HG02884 (cell line): ENCODE measurements around the gene ARHGDIA.
A peak's percentile ranks its signal among the peaks of the same experiment; 100 is the strongest.

Experiments used
- ATAC-seq: cut with Tn5 transposase; IDR thresholded peaks from one replicate; pipeline ENCODE4 v1.9.1; 2021; ENCODE audit warnings: mild to moderate bottlenecking, moderate library complexity; ENCODE audit not compliant: unreplicated experiment

The ARHGDIA gene

GRCh38 chr17:81906476-81907218, 35.5 kb upstream of the ARHGDIA start:
- ATAC-seq: no peak

DNA sequence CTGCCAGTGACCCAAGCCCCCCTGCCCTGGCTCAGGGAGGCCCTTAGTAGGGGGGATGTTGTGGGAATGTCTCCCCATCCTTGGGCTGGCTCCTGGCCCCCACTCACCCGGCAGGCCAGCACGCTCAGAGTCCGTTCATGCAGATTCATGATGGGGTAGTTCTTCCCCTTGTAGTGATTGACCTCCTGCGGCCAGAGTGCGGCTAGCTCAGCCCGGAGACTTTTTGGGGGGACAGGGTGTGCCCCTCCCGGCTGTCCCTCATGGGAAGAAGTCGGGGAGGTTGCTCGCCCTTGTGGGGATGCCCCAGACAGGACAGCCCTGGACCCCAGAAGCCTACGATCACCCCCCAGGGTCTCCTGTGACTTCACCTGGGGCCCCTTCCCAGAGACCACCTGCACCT, 34.9 kb upstream of the ARHGDIA start:
- ATAC-seq: no peak

- no peak for ATAC-seq
Observed at GRCh38 chr17:81905424-81905875, 34.3 kb upstream of the ARHGDIA start.

DNA sequence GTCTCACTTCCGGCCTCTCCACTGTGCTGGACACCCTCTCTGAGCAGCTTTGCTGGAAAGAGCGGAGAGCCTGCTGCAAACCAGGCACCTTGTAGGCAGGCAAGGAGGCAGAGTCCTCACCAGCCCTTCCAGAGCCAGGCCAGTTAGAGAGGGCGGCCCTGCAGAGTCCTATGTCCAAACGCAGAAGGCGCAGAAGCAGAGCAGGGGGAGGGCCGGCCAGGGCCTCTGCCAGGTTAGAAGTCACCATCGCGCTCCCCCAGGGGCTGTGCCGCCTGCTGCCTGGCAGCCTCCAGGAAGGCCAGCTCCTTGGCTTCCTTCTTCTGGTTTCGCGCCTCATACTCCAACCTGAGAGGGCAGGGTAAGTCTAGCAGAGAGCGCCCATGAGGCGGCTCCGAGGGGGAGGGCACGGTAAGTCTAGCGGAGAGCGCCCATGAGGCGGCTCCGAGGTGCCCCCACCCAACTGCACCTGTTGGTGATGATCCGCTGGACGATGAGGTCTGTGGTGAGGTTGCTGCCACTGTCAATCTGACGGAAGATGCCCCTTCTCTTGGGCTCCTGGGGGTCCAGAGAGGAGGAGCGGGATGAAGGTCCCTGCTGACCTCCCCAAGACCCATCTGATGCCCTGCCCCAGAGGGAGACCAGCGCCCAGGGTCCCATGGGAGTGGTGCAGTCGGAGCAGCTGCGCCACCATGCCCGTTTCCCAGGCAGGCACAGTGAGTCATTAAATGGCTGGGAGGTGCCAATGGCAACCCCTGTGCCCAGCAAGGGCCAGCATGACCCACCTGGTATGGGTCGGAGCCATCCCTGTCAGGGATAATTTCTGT, 33.7 kb upstream of the ARHGDIA start:
- no peak for ATAC-seq

DNA sequence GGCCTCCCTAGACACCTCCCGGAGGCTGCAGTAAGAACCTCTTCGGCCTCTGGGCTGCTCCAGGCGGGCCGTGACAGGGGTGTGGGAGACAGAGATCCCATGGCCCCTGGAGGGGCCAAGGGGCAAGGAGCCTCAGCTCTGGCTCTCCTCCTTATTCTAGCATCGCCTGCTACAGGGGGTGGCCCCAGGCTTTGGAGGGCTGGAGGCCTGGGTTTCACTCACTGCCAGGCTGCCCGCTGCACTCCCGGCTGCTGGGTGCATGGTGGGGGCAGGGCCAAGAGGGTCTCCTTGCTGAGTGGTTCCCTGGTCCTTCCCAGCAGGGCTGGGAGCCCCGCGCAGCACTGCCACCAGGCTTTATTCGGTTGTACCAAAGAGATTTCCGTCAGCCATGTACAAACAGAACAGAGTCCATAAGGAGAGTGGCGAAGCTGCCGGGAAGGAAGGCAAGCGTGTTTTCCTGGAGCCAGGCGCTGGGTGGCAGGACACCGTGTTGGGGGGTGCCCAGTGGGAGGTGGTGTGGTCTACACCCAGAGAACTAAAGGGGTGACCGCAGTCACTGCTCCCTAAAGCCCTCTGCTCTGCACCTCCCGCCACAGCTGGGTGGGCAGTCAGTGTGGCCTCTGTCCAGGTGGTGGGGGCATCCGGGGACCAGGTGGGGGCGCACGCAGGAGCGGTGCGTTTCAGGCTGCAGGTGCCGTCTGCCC, 32.9 kb upstream of the ARHGDIA start:
- no peak for ATAC-seq

GRCh38 chr17:81903415-81903831, 32.3 kb upstream of the ARHGDIA start:
- no peak for ATAC-seq

DNA sequence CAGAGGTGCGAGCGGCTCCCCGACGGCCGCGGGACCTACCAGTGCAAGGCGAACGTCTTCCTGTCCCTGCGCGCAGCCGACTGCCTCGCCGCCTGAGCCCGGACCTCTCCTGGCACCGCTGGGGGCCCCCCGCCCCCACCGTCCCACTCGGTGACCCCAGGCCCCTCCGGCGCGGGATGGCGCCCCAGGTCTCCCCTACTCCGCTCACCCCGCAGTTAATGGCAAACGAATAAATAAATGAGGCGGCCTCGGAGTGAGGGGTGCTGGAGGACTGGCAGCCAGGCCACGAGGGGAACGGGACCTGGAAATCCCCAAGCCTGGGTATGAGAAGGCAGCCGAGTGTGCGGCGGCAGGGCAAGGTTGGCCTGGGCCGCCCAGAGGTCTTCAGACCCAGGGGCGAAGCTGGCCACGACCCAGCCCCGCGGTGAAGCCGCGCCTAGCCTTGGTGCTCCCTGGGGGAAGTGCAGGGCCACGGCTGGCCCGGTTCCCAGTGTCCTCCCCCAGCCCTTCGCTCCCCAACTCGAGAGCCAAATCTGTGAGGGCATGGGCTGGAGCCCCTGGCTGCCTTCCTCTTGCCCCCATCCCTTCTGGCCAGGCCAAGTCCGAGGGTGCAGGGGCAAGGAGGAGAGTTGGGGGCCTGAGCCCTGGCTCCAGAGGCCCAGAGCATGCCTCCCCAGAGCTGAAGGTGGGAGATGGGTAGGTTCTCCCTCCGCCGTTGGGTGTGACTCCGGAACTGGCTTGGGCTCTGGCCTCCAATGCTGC, 31.7 kb upstream of the ARHGDIA start:
- ATAC-seq: no peak

DNA sequence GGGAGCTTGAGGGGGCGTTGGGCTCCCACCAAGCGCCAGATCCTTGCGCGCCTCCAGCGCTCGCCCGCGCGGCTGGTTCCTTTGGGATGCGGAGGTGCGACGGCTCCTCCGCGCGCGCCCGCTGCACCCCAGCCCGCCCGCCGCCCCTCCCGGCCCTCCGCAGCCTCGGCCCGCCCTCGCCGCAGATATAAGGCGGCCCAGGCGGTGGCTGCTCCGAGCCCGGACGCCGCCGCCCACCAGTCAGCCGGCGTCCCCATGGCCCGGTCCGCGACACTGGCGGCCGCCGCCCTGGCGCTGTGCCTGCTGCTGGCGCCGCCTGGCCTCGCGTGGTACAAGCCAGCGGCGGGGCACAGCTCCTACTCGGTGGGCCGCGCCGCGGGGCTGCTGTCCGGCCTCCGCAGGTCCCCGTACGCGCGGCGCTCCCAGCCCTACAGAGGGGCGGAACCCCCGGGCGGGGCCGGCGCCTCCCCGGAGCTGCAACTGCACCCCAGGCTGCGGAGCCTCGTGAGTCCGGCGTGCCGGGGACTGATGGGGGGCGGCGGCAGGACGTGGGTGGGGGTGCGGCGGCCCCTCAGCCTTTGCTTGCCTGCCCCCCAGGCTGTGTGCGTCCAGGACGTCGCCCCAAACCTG, 31.0 kb upstream of the ARHGDIA start, which contains the start of gene NPB:
TSS of gene NPB (plus strand) at position 216 of the 630 bp plus-strand sequence. CDS start at position 256, 40 bp downstream.
- ATAC-seq: no peak

GRCh38 chr17:81901167-81902022, 30.3 kb upstream of the ARHGDIA start:
- no peak for ATAC-seq

DNA sequence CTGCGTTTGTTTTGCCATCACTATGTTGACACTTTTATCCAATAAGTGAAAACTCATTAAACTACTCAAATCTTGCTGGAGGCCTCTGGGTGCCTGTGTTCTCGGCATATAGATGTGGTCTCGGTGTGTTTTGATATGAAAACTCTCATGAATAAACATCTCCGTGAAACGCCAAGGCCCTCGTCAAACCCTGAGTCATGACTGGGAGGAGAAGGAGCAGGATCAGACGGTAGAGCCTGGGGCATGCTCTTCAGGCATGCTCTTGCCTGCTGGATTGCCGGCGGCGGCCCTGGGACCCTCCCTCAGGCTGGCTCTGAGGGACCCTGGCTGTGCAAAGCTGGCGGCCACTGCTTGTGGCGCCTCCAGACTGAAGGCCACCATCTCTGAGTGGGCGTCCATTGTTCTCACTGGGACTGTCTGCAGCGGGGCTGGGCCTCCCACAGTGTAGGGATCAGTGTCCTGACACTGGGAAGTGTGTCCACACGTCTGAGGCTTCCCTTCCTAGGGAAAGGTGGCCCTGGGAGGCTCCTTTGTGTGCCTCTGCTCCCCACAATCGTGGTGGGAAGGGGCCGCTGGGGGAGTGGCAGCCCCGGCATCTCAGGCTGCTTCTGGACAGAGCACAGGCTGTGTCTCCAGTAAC, 29.2 kb upstream of the ARHGDIA start:
- ATAC-seq: no peak

DNA sequence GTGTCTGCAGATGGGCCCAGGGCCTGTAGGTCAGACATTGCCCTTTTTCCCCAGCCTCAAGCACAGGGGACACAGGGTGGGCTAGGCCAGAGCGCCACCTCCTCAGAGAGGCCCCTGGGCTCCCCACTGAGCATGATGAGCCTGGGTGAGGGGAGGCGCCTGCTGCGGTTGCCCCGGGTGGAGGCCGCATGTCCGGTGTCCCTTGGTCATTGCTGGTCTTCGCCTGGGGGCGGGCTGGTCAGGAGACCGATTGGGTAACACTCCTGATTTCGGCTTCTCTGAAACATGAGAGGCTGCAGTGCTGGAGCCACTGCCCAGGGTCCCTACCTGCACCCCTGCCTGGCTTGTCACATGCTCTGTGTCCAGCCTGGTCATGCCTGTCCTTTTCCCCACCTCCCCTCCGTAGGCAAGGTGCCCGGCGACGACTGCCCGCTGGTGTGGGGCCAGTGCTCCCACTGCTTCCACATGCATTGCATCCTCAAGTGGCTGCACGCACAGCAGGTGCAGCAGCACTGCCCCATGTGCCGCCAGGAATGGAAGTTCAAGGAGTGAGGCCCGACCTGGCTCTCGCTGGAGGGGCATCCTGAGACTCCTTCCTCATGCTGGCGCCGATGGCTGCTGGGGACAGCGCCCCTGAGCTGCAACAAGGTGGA, 28.5 kb upstream of the ARHGDIA start:
- no peak for ATAC-seq

DNA sequence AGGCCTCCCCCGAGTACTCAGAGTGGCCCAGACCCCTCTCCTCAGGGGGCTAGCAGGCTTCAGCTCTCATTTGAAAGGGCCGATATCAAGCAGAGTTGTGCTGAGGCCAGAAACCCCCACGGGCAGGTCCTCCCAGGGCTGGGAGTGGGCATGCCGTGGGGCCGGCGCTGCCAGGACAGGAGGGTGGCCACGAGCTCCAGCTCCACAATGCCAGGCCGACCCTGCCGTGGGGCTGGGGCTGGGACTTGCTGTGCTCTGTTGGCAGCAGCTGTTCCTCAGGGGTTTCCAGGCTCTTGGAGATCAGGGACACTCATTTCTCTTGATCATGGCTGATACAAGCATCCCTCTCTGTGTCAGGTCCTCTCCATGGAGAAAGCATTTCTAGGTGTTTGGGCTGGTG, 27.7 kb upstream of the ARHGDIA start:
- ATAC-seq: no peak

DNA sequence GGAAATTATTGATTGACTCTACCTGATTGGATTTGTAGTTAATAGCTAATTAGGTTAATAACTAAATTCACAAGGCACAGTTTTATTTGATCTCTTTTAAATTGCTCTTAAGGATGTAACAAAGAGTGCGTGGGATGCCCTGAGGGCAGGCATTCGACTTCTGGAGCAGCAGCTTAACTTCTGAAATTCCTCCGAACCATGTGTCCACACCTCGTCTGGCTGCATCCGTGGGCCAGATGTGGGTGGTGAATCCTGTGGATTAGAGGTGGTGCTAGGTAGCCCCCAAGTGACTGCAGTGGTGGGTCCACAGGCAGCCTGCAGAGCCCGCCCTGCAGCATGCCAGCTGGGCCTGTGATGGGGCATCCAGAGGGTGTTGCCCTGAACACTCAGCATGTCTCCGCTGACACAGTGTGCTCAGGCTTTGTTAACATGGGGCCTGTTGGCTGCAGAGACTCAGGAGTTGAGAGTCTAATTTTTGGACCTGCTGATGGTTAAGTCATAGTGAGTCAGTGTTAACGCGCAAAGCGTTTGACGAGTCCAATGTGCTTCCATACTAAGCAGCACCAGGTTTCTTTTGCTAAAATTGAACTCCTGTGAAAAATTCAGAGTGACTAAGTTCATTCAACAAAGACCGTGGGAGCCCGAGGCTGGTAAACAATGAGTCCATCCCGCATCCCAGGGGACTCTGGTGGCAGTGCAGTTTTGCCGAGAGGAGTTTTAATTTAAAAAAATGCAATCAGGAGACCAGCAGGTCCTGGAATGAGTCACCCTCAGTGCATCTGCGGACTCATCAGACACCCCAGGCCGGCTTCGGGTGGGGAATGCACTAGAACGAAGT, 27.1 kb upstream of the ARHGDIA start:
- no peak for ATAC-seq

DNA sequence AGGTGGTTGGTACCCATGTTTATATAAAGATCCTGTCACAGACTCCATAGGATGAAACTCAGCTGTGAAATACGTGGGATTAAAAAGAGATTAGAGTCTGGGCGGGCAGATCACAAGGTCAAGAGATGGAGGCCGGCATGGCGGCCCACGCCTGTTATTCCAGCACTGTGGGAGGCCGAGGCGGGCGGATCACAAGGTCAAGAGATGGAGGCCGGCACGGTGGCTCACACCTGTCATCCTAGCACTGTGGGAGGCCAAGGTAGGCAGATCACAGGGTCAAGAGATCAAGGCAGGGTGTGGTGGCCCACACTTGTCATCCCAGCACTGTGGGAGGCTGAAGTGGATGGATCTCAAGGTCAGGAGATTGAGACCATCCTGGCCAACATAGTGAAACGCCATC, 24.3 kb upstream of the ARHGDIA start:
- no peak for ATAC-seq

DNA sequence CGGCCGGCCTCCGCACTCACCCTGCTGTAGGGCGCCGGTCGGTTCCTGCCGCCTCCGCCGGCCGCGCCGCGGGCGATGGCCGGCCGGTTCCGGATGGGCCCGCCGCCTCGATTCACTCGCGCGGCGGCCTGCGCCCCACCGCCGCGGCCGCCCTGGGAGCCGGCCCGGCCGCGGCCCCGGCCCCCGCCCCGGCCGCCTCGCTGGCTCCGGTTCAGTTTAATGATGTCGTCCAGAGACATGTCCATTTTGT, 20.1 kb upstream of the ARHGDIA start:
- ATAC-seq: peak; percentile 23

GRCh38 chr17:81890447-81891302, 19.5 kb upstream of the ARHGDIA start:
- ATAC-seq: no peak

DNA sequence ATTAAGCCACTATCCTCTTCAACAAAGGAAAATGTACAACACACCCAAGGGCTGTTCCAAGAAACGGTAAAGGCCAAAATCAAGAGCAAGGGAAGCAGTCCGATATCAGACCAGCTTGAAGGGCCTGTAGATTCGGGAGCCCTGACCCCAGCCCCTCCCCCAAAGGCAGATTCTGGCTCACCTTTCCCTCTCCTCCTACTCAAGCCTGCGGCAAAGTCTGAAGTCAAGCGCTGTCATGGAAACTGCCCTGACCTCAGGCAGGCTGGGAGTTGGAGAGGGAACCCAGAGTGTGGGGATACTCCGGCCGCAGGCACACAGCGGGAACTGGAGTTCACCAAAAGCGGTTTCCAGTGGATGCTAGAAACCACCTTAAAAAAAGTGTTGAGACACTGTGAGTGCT, 18.5 kb upstream of the ARHGDIA start:
- ATAC-seq: no peak
